Measurements from ENCODE around the gene HDAC10.

HDAC10 gene

DNA sequence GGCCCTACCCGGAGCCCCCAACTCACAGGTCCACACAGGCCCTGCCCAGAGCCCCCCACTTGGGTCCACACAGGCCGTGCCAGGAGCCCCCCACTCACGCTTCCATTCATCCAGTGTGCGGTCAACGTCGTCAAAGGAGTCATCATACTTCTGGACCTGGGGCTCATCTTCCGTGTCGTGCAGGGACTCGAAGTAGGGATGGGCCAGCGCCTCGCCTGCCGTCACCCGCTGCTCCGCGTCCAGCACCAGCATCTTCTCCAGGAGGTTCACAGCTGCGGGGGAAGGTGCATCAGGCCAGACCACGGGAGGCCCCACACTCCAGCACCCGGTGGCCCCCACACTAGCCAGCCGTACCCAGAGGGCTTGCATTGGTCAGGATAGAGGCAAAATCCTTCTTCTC lies 4.0 kb upstream of the HDAC10 start:
- DNase-seq: no peak

DNA sequence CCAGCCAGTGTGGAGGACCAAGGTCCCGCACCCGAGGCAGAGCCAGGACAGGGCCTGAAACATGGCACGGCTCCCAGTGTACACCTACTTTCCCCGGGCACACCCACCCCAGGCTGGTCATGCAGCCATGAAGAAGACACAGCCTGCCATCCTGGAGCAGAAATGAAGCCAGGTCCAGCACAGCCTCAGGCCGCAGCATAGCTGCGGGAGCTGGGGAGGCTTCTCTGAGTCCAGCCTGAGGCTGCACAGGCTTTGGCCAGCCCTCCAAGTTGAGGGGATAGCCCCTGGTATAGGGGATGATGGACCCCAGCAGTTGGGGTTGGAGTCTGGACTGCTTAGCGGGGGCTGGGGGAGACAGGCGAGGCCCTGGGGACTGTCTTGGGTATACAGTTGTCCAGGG lies 2.9 kb upstream of the HDAC10 start:
- no peak for DNase-seq

DNA sequence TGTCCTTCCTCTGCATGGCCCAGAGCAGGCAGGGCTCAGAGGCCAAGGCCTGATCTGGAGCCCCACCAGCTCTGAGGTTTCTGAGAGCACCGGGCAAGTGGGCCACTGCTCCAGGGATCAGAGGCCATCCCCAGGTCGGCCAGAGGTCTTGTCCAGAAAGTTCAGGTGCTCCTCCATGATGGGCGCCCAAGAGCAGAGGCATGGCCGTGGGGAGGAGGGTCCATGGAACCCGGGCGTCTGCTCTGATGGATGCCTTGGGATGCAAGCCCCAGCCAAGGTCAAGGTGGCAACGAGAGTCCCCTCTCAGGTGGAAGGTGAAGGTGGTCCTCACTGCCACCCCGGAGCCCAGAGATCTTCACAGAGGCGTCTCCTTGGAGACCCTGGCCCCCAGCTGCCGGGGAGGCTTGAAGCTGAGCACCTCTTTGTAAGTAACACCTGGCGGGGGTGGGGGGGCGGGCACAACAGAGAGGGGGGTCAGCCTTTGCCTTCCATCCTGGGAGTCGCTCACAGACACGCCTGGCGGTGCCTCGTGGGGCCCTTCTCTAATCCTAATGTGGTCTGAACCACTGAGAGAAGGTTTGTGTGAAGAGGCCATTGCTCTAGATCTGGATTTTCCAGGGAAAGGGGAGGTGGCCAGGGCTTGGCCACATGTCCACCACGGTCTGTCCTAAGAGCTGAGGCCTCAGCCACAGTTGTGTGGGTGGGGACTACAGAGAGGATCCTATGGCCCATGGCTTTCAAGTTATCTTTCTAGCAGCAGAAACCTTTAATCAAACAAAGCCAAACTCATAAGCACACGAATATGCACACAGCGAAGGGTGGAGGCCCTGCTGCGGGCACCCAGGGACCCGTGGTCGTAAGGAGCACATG lies 2.2 kb upstream of the HDAC10 start:
- DNase-seq: no peak

DNA sequence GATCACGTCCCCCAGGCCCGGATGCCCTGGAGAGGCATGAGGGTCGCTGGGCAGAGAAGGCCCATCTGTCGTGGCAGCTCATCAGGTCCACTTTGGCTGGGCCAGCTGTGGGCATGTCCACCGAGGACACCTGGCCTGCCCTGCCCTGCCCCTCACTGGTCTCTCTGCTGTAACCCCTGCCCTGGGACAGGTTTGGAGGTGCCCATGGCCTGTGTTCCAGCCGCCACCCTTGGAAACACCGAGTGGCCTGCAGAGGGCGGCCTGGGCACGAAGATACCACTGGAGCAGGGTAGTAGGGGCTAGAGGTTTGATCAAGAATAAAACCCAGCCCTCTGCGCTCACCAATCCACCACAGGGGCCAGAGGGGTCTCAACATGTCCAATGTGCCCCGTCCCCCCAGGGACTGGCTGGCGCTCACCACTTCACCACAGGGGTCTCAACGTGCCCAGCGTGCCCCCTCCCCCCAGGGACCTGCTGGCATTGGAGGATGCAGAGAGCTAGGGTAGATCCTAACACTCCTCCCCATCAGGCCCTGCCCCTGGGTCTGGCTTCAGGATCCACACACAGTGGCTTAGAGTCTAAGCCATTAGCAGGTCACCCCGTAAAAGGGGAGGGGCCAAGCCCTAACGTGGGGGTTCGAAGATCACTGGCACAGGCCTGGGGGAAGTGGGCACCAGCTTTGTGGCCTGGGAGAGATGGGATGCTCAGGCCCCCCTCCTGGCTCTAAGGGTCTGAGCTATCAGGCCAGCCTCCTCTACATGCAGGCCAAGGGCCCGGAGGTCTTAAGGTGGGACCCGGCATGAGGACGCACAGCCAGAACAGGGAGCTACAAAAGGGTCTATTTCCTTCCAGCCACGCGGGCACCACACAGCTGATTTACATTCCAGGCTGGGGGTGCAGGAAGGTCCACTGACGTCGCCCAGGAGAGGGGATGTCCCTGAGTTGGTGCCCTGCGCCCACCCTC lies 1.3 kb upstream of the HDAC10 start:
- no peak for DNase-seq

DNA sequence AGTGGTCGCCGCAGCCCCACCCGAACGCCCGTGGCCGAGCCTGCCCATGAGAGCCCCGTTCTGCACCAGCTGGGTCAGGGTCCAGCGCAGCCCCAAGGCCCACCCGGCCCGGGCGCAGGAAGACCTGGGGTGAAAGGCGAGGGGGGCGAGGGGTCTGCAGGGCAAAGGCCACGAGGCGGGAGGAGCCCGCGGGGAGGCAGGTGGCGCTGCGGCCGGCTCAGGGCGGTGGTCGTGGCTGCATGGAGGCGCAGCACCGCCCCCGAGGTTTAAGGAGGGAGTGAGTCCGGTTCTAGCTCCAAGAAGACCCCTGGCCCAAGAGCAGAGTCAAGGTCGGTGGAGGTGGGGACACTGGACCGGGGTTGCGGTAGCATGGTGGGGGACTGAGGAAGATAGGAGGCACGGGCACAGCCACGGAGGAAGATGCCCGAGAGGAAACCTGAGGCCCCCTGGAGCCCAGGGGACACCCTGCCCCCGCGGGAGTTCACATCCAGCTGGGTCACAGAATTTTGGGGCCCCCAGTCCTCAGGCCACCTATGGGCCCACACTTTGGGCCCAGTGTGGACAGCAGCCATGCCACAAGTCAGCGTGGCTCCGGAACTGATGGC lies 514 bp upstream of the HDAC10 start:
- no peak for DNase-seq

DNA sequence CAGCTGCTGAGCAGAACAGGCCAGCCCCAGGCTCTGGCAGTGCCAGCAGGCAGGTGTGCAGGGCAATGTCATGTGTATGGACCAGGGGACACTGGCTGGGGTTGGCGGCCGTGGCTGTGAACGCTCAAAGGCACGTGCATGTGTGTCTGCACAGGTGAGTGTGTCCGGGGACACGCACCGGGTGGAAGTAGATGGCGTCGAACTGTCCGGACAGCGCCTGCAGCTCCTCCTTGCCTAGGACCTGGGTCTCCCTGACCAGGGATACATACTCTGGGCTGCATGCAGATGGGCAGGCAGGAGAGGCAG lies 863 bp downstream of the HDAC10 start:
- no peak for DNase-seq

DNA sequence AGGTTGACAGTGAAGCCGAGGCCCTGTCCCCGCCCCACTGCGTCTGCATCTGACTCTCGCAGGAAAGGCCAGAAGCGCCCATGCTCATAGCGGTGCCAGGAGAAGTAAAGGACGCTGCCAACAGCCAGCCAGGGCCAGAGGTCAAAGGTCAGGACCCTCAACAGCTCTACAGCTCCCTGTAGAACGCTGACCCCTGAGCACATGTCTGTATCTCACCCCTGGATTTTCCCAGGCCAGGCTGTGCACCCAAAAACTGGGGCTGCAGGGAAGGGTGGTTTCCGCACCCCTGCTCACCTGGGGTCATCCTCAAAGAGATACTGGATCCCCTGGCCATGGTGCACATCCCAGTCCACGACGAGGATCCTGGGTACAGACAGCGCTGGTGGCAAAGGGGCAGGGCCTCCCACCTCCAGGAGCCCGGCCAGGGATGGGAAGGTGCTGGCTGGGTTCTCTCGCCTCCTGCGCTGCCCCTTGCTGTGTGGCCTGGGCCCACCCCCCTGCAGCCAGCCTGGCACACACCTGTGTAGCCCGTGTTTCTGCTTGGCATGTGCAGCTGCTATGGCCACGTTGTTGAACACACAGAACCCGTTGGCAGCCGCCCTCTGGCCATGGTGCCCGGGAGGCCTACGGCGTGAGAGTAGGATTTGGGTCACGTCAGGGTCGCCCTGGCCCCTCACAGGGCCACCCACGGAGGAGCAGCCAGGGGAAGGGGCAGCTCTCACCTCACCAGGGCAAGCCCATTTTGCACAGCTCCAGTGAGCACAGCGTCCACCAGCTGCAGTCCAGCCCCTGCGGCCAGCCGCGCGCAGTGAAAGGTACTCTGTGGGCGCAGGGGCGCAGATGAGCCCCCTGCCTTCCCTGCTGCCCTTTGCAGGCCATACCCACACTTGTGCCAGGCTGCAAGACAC lies 1.5 kb downstream of the HDAC10 start:
- no peak for DNase-seq

DNA sequence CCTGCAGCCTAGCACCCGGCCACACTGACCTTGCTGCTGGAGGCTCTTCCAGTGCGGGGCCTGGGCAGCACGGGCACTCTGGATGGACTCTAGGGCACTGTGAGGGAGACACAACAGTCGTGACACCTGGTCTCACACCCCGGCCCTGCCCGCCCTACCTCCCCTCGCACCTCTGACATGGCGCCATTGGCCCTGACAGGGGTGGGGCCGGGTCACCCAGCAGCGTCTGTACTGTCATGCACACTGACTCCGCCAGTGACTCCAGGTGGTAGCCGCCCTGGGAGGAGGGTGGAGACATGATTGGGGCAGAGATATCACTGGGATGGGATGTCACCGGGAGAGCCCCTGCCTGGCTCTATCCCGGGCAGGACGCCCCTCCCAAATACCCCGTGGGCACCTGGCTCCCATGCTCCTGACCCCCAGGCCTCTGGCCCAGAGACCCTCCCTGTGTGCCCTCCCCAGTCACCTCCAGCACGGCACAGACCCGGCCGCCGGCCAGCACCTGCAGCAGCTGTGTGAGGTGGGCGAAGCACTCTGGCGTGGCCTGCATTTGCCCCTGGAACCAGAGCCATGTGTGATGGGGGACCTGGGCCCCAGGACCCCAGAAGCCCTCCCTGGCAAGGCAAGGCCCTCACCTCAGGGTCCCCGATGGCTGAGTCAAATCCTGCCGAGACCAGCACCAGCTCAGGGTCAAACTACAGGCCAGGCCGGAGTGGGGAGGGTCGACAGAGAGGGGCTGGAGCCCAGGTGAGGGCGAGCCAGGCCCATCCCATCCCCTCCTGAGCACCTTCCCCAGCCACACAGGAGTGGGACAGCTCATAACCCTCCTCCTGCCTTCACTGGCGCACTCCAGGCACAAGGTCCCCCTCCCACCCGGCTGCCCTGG lies 2.6 kb downstream of the HDAC10 start:
- no peak for DNase-seq

DNA sequence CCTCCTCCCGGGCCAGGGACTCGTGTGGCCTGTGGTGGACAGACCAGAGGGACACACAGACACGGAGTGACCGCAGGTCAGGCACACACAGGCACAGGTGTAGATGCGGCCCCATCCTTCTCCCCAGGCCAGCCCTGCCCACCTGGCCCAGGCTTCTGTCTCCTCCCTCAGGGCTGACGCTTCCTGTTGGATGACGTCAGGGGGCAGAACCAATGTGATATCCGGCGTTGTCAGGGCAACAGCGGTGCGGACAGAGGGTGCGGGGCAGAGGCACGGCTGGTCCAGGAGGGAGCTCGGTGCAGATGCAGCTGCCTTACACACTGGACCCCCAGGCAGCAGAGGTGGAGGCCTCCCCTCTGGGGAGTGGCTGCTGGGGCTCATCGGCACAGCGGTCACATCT lies 3.3 kb downstream of the HDAC10 start:
- no peak for DNase-seq

DNA sequence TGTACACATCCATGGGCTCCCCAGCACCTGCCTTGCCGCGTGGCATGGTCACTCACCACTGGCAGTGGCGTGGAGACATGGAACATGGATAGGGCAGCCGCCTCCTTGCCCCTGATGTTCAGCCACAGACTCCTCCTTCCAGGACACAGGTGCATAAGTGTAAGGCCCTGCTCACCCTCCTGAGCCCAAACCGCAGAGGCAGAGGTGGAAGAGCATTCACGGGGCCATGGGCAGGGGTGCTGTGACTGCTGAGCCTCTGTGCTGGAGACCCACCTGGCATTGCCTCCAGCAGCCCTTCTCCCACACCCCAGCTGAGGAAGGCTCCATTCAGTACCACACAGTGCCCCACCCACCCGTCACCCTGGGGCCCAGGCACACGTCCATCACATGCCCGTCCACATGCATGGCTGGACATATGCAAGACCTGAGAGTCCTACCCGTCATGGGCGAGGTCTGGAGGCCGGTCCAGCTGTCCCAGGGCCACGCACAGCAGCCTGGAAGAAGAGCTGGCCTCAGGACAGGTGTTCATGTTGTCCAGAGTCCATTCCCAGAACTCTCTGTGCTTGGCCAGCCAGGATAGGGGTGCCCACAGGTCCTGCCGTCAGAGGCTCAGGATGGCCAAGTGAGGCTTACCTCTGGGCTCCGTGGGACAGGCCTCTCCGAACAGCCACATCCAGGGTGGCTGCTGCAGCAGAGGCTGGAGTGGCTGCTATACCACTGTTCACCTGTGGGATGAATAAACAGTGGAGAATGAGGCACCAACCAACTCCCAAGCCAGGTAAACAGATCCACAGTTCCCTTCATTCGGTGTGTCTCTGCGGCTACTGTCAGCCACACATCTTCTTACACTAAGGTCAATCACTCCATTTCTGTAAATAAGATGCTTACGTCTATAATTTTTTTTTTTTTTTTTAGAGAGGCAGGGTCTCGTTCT lies 4.6 kb downstream of the HDAC10 start:
- DNase-seq: no peak

DNA sequence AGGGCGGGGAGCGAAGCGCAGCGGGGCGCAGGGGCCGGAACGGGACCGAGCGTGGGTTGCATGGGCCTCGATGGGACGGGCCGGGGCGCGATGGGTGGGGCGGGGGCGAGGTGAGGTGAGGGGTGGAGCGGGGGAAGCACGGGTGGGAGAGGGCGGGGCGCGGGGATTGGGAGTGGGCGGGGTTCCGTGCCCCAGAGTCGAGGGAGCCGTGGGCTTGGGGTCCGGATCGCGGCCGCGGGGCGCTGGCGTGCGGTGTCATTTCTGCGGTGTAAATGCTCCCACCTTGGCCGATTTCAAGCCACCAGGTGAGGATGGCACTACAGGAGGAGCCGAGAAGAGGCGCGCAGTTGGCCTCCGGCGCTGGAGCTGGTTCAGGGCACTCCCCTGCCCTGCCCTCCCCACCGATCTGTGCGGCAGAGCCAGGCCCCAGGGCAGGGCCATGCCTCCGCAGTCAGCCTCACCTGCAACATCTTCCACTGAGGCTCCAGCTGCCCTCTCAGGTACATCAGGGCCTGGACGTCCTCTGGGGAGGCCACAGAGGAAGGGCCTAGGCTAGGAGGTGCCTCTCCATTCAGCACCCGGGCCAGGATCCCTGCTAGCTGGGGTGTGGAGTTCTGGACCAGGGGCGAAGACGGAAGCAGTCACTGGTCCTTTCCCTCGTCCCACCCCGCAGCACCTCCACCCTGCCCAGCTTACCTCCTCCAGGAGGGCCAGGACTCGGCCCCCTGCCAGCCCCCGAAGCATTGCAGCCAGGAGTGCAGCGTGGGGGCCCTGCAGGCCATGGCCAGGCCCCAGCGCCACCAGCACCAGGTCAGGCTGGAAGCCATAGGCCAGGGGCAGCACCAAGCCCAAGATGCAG lies 5.6 kb downstream of the HDAC10 start:
- no peak for DNase-seq

DNA sequence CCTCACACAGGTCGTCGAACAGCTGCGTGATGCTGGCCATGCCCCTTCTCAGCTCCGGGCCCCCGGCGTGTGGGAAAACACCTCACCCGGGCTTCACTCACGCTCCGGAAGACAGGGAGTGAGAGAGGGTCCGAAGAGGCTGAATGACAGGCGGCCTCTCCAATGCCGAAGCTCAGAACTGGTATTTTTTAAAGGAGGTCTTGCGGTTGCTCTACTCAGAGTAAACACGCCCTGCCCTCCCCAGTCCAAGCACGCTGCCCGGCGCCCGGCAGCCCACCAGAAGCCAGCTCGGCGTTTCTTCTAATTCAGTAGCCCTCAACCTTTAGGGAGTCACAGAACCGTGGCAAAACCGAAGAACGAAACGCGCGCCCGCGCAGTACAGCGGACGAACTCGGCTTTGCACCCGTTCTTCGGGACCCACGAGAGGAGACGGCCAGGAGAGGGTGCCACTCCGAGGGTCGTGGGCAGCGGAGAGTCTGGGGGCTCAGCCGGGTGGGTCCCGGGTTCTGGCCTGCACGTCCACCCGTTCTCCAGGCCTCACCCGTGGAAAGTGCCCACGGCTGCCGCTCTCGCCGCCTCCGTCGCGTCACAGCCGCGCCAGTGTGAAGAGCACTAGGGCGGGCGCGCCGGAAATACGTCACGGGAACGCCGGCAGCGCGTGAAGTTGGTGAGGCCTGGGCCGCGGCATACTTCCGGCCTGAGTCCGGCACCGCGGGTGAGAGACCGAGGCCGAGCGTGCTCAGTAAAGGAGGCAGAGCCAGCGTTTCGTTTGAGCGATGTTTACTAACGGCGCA lies 6.4 kb downstream of the HDAC10 start, which contains the start of gene TUBGCP6:
TUBGCP6 (minus strand) TSS at position 604 of the 794 bp plus-strand sequence; CDS start at position 40, 564 bp downstream.
- peak; percentile 62 for DNase-seq

DNA sequence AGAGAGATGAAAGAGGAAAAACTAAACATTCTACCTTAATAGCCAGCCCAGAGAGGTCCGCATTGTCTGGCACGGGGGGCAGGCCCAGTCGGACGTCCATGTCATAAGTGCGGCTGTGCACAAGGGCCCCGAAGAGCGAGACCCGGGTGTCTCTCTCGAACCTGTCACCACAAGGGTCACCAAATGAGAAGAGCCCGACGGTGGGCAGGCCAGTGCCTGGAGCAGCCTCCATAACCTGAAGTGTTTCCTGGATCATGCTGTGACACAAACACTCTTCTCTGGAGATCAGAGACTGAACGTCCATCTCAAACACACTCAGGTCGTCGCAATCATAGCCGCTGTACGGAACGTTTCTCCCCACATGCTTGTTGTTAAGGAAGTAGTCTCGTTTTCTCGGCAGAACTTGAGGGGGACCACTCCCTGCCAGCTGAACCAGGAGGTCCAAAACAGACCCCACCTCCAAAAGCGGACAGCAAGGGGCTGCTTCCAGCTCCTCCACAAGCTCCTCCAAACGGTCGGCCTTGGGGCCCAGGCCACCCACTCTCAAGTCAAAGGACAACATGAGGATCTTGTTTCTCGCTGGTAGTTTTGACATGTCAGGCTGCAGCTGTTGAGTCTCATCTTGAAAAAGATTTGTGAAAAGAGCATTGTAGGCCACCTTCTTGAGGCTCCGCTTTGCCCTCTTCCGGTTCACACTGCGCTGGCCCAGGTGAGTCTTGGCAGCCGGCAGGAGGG lies 7.2 kb downstream of the HDAC10 start:
- no peak for DNase-seq

DNA sequence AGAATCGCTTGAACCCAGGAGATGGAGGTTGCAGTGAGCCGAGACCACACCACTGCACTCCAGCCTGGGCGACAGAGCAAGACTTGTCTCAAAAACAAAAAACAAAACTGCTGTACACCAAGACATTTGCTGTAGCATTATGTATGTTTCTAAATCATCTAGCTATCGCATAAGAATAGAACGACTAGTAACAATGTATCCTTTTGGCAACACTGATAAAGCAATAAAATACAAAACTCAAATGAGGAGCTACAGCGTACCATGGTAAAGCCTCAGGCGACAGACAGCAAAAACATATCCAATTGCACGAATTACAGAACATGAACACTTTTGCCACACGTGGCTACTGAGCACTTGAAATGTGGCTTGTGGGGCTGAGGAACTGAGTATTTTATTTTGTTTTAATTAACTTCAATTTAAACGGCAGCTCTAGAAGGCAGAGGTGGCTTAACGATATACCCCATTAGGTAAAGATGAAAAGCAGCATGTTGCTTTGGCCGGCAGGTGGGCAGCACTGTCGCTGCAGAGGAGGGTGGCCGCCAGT lies 8.6 kb downstream of the HDAC10 start:
- no peak for DNase-seq

DNA sequence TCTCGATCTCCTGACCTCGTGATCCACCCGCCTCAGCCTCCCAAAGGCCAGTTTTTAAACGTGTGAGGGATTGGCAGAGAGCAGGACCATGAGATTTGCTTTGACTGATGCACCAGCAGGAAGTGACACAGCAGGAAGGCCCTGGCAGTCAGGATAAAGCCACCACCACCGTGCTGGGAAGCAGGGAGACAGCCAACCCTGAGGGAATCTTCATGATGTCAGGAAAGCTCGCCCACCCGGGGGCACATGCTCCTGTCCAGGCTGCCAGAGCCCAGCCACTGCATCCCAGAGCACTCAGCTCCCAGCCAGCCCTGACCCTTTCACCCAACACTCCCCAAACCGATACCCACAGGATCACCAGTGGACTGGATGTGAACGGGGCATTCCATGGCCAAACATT lies 12.3 kb downstream of the HDAC10 start:
- no peak for DNase-seq

DNA sequence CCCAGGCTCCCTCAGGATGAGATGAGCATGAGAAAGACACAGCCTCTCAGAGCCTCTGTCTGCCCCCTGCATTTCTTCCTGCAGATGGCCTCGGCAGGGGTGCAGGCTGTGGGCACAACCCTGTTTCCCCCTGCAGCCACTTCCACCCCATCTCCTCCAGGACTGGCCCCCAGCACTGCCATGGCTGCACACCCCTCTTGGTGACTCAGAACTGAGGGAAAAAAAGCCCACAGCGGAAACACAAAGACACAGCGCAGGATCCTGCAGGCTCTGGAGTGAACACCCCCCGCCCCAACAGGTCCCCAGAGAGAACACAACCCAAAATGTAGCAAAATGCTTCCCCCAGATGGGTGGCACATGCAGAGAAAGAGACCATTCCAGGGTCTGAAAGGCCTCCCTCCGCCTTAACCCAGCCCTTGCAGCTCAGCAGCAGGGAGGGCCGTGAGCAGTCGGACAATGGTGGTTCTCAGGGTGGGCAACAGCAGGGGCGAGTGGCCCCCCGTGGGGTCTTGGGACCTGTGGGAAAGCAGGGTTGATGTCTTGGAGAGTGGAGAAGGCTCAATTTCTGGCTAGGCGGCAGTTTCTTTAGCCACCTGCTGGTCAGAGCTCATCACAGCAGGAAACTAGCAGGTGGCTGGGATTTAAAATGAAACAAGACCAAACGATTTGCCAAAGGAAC lies 14.2 kb downstream of the HDAC10 start:
- no peak for DNase-seq

DNA sequence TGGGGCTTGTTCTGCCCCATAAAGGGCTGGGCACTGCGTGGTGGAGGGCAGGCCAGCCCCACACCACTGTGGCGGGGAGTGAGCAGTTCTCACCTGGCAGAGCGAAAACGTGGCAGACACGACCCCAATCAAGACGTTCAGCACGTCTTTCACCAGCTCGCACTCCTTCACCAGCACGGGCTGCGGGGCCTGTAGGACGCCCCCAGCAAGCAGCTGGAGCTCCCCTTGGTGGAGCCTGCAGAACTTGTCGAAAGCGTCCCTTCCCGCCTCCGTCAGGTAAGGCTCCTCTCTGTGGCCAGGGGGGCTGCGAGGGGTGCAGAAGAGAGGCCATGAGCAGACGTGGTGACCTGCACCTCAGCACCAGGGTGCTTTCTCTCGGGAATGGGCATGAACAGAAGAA lies 17.8 kb downstream of the HDAC10 start:
- DNase-seq: no peak

All from NCI-H1092 (cell line).